GM11168 (cell line): Measurements from ENCODE around the gene CPAMD8.
"Not testable (repeated sequence)": the region's sequence is repeated elsewhere in the genome, so short reads cannot be mapped to it uniquely, and the experiment has no call there.

Experiments used
- in situ Hi-C: fragments of 300-500 bp; cut with MboI; formaldehyde crosslinking; loops from one replicate; pipeline ENCODE4 v1.12.0; 2022; ENCODE audit warnings: low sequenced_read_pairs; ENCODE audit not compliant: unreplicated experiment

The CPAMD8 gene

DNA sequence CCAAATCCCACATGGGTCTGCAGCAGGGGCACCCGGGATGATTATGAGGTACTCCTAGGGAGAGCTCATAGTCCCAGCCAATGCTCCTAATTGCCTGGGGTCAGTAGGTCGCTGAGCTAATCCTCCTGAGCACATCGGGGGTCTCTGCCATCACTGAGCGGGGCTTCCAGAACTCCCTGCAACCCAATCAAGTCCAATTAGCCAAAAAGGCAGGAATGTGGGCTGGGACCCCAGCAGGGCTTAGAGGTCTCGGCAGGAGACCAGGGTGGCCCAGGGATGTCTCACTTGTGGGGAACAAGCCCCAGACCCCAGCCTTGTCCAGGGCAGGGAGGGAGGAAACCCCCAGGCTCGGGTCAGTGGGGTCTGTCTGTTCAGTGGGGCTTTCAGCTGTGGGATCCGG is 17.1 kb upstream of the CPAMD8 start:
- in situ Hi-C loops, result no loop called here

DNA sequence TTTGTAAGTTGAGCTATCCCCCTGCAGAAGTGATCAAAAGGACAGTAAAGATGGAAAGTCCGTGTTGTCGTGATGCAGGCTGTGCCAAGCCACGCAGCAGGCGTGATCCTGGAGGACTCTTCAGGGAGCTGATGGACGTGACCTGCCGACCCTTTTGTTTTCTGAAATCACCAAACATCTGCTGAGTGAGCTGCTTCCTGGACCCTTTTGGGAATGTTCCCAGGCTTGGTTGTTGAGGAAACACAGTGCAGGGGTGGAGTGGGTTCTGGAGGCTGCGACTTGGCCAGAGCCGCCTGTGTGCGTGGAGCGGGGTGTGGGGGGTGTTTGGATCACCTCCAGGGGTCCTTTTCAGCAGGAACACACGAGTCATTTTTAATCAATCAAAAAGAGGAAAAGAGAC is 15.4 kb upstream of the CPAMD8 start:
- in situ Hi-C loops, result no loop called here

DNA sequence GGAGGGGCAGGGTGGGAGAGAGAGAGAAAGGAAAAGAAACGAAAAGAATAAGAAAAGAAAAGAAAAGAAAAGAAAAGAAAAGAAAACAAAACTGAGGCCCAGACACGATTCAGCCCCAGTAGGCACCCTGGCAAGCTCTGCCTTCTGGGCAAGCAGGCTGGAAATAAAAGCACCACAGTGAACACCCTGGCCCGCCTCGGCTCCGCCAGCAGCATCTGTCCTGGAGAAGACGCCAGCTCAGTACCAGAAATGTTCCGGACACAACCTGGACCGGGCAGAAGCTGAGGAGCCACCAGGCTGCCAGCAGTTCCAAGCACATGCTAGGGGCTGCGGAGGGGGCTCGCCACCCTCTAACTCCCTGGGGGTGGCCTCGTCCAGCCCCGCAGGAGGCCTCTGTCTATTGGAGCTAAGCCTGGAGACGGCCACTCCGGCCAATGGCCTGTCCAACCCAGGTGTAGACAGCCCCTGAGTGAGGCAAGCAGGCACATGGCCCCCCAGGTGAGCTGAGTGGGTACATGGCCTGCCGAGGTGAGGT is 11.4 kb upstream of the CPAMD8 start:
- in situ Hi-C loops, result no loop called here

DNA sequence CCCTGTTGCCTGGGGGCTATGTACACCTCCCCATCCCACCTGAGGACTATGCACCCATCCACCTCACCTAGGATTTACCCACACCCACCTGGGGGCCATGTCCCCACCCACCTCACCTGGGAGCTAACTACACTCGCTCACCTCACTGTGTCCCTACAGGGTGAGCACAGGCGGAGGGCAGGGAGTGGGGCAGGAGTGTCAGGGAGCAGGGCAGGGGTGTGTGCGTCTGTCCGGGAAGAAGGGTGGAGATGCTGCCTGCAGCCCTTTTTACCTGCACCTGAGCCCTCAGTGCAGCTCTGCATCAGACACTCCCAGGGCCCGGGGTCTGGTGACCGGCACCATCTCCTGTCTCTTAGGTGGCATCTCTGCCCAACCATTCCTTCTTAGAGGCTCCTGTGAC is 10.6 kb upstream of the CPAMD8 start:
- in situ Hi-C loops, result no loop called here

DNA sequence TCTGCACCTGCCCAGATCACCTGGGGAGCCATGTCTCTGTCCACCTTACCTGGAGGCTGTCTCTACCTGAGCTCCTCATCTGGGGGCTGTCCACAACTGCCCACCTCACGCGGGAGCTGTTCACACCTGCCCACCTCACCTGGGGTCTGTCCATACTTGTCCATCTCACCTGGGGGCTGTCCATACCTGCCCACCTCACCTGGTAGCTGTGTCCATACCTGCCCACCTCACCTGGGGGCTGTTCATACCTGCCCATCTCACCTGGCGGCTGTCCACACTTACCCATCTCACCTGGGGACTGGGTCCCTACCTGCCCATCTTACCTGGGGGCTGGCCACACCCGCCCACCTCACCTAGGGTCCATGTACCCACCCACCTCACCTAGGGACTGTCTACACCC is 10.0 kb upstream of the CPAMD8 start:
- in situ Hi-C loops, result no loop called here

DNA sequence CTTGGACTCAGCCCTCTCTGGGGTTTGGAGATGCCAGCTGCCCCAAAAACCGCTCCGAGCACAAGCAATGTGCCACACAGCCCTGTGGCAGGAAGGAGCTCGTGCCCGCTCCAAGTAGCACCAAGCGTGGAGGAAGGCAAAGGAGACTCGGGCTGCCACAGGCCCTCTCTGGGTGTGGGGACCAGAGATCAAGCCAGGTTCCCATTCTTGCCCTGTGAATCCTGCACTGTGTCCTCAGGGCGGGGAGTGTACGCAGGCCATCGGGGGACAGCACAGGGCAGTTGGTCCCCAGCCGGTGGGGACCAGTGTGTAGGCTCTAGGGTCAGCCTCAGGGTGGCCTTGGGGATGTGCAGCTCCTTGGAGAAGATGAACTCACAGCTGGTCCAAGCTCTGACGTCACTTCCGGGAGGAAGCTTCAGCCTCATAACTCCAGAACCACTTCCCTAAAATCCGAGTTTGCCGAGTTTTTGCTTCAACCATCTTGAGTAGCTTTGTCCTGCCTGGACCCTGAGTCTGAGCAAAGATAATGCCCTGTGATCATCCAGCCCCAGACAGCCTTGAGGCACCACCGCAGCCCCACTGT is 9.3 kb upstream of the CPAMD8 start:
- in situ Hi-C loops, result no loop called here

DNA sequence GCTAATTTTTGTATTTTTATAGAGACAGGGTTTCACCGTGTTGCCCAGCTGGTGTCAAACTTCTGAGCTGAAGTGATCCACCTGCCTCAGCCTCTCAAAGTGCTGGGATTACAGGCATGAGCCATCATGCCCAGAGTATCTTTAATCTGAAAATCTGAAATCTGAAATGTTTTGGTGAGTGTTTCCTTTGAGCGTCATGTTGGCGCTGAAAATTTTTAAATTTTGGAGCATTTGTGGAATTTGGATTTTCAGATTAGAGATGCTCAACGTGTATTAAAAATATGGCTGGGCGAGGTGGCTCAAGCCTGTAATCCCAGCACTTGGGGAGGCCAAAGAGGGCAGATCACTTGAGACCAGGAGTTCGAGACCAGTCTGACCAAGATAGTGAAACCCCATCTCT is 5.1 kb upstream of the CPAMD8 start:
- in situ Hi-C loops, result no loop called here

DNA sequence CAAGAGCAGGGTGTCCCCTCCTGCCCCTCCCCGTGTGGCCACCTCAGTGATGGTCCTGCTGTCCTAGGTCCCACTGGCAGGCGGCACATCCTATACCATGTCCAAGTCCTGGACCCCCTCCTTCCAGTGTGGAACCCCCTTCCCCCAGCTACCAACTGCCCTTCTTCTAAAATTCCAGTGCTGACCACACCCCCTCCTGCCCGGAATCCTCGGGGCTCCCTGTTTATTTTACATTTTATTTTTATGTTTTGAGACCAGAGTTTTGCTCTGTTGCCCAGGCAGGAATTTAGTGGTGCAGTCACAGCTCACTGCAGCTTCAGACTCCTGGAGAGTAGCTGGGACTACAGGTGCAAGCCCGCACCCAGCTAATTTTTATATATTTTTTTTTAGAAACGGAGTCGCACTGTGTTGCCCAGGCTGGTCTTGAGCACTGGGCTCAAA is 945 bp upstream of the CPAMD8 start:
- in situ Hi-C loops, result no loop called here

DNA sequence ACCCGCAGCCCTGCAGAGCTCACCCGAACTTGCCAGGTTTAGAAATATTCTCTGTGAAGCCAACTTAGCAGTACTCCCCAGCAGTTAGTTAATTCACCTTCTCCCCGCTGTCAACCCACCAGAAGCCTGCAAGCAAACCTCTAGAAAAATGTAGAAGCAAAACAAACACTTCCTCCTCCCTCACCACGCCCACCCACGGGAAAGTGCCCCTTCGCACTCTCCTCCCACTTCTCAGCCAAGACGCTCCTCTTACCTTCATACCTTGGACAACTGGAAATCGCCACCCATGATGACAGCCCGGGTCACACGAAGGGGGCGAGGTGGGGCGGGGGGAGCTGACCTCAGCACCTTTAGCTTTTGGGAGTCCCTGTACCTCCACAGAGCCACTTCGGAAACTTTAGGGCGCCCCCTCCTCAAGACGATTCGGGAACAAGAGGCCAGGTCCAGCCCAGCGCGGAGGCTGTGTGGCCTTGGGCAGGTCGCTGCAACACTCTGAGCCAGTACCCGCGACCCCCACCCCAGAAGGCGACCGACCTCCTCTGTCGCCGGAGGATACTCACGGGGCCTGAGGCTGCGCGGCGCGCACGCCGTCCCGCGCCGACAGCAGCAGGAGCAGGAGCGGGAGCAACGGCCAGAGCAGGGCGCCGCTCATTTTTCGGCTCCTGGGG is 485 bp downstream of the CPAMD8 start:
- in situ Hi-C loops, result no loop called here

DNA sequence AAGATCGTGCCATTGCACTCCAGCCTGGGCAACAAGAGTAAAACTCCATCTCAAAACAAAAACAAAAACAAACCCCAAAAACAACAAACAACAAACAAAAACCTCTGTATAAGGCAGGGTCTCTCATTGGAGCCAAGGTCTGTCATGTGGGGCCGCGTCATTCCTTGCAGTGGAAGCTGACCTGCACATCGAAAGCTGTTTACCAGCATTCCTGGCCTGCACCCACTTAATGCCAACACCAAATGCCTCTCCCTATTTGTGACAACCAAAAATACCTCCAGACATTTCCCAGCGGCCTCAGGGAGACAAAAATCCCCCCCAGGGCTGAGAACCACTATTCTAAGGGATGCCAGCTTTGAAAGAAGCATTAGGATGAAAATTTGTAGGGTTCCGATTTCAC is 1.2 kb downstream of the CPAMD8 start:
- in situ Hi-C loops, result no loop called here

DNA sequence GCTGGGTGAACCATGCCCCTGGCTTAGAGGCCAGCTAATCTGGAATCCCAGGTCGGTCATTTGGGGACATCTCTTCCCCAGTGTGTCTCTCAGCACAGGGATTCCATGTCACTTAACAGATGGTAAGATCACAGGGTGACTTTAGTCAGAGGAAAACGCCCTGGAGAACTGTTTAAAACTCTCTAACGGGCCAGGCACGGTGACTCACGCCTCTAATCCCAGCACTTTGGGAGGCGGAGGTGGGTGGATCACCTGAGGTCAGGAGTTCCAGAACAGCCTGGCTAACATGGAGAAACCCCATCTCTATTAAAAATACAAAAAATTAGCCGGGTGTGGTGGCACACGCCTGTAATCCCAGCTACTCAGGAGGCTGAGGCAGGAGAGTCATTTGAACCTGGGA is 1.7 kb downstream of the CPAMD8 start:
- in situ Hi-C loops, result not testable (repeated sequence)

DNA sequence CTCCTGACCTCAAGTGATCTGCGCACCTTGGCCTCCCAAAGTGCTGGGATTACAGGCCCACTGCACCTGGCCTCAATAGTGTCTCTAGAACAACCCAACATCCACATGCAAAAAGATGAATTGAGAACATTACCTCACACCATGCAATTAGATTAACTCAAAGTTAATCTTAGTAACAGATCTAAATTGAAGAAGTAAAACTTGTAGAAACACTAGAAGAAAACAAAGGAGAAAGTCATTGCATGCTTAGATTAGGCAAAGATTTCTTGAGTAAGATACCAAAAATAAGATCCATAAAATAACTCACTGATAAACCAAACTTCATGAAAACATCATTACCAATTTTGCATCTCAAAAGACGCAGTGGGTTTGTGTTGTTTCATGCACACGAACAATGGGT is 2.8 kb downstream of the CPAMD8 start:
- in situ Hi-C loops, result no loop called here

DNA sequence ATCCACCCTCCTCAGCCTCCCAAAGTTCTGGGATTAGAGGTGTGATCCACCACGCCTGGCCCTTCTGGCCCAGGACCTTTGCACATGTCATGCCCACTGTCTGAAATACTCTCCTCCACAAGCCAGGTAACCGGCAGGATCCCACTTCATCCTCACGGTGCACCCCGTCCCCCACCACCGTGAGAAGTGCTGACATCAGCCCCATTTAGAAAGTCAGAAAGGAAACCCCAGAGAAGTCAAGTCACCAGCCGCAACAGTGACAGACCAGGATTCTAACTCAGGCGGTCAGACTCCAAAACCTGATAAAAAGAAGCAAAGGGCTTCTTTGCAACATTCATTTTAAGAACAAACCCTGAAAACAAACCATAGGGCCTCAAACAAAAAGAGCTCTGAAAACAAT is 3.9 kb downstream of the CPAMD8 start:
- in situ Hi-C loops, result no loop called here

DNA sequence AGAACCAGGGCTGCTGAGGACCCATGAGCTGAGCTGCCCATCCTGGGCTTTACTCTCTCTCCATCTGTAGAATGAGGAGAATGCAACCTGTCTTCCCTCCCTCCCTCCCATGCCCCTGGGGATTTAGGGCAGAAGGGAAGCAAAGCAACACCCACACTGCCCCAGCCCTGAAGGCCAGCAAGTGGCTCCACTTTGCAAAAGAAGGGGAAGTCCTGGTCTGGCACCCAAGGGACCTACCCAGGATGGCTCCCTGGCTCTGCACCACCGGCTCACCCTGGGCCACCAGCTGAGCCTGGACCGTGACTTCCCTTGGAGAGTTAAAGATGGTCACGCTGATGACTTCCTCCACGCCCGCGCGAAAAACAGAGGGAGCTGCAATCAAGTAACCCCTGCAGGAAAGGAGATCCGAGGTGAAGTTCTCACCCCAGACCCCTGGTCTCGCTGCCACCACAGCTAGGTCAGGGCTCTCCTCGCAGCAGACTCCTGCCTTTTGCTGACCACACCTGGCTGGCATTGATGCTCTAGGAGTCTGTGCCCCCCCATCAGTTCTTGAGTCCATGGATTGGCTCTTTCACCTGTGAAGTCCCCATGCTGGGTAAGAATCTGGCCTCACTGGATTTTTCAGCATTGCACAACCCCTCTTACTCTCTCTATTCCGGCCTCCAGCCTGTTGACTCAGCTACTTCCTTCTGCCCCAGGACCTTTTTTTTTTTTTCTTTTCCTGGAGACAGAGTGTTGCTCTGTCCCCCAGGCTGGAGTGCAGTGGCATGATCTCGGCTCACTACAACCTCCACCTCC is 4.6 kb downstream of the CPAMD8 start:
- in situ Hi-C loops, result no loop called here

DNA sequence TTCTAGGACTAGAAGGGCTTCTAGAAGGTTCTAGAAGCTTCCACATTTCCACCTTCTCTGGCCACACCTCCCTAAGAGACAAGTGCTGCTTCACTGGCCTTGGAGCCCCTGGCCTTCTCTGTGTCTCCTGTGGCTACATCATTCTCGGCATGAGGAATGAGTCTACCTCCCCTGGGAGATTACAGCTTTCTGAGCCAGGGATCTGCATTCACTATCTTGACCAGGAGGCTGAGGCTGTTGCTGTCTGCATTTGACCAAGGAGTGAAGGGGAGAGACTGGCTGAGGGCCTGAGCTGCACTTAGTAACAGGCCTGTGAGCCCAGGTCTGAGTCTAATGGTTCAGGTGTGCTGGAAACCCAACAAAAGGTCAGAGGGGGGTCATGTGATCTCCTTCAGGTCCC is 5.3 kb downstream of the CPAMD8 start:
- in situ Hi-C loops, result no loop called here

DNA sequence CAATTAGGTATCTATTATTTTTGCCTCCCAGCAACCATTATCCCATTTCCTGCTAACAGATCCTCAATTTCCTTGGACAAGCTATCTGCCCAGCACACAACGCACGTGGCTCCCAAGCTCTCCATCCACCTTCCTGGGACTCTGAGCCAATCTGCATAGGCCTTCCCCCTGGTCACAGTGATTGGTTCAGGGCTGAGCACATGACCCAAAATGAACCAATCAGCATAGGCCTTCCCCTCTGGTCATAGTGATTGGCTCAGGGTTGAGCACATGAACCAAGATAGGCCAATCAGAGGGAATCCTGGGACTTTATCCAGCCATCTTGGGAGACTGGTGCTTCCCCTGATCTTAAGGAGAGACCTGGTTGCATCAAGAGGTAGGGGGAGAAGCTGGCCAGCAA is 5.8 kb downstream of the CPAMD8 start:
- in situ Hi-C loops, result no loop called here

DNA sequence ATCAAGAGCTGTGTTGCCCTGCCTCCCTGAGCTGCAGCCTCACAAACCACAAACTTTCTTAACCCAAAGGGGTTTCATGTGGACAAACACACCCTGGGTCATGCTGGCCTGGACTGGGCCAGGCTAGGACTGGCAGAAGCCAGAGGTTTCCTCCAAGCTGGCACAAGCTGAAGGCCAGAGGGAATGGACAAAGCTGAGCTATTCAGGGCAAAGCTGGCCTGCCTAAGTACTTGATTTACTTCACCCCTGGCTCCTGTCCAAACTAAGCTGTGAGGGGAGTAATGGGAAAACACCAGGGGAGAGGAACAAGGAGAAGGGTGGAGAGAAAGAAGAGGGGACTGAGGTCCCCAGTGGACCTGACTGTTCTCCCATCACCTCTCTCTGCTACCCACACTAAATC is 6.2 kb downstream of the CPAMD8 start:
- in situ Hi-C loops, result no loop called here

DNA sequence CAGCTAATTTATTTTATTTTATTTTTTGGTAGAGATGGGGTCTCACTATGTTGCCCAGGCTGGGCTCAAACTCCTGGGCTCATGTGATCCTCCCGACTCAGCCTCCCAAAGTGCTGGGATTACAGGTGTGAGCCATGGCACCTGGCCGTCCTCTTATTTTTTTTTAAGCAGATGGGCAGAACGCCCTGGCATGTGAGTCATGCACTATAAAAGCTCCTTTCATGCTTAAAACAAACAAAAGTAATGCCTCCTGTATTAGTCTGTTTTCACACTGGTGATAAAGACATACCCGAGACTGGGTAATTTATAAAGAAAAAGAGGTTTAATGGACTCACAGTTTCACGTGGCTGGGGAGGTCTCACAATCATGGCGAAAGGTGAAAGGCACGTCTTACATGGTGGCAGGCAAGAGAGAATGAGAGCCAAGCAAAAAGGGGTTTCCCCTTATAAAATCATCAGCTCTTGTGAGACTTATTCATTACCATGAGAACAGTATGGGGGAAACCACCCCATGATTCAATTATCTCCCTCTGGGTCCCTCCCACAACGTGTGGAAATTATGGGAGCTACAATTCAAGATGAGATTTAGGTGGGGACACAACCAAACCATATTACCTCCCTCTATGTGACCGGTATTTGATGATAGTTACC is 12.3 kb downstream of the CPAMD8 start:
- in situ Hi-C loops, result not testable (repeated sequence)

DNA sequence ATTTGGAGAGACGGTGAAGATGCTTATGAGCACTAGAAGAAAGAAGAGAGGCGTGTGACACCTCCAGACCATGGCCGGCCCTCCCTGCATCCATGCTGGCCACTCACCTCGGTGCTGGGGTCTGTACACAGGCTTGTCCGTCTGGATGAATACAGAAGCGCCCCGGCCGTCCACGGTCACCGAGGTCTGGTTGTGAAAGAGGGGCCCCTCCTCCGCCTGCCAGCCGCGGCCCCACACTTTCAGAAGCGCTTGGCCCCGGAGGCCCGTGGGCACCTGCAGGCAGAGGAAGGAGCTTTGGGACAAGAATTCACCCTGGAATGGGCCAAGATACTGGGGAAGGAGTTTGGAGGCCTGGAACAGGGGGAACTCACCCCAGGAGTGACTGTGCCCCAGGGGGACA is 15.1 kb downstream of the CPAMD8 start:
- in situ Hi-C loops, result no loop called here

DNA sequence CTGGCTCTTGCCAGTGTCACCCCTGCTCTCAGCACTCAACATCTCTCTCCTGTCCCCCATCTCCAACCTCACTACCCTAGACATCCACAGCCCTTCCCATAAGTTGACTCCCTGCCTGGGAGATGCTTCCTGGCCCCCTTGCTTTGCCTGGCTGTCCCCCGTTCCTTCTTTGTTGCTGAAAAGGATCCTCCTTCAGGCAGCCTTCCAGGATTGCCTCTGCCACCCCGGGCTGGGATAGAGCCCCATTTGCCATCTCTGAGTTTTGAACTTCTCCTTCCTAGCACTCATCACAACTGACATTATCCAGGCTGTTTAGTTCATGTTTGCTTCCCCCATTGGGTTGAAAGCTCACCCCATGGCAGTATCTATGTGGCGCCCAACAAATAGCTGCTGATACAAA is 20.0 kb downstream of the CPAMD8 start:
- in situ Hi-C loops, result no loop called here

DNA sequence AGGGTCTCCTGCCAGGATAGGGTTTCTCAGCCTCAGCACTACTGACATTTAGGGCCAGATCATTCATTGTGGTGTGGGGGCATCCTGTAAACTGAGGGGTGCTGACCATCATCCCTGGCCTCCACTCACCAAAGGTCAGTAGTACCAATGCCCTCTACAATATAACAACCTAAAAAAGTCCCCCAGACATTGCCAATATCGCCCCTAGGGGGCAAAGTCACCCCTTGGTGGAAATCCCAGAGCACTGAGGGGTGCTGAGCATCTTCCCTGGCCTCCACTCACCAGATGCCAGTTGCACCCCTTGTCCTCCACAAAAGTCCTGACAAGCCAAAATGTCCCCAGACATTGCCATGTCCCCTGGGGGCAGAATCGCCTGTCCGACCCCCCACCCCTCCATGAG is 21.6 kb downstream of the CPAMD8 start:
- in situ Hi-C loops, result no loop called here
